IPS-11a (cell line): Measurements from ENCODE around the gene EXOC1.

ENCODE experiments used
- H3K4me3 ChIP-seq: one replicate; pipeline ENCODE4 v1.5.1; 2013; ENCODE audit warnings: low read depth, low read length, control low read depth

Gene EXOC1

GRCh38 chr4:55948726-55949481 is 95.5 kb downstream of the EXOC1 start, which contains the start of gene CEP135:
TSS of gene CEP135 (plus strand) at chr4:55948945. CDS start at chr4:55952131, 3,186 bp downstream.
- H3K4me3 ChIP-seq = peak within 1 kb of the TSS; percentile 88

DNA sequence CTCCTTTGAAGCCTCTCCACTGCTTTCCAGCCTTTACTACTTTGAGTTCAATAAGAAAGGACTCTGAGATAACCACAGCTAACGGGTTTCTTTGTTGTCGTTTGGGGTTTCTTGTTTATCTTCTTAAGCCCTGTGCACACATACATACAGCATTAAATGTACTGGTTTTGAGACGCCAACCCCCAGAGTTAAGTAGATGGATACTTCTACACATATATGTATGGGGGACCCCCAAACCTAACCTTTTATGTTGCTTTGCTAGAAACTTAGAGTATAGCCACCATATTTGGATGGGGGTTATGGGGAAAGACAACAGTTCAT is 96.0 kb downstream of the EXOC1 start:
- peak overlapping the region; percentile 88 for H3K4me3 ChIP-seq

GRCh38 chr4:55951191-55951922 is 97.9 kb downstream of the EXOC1 start:
- no peak overlapping the region for H3K4me3 ChIP-seq
